ENCODE results near the gene SOX2.
A peak's percentile ranks its signal among the peaks of the same experiment; 100 is the strongest.

The SOX2 gene

GRCh38 chr3:181704421-181705085 lies 7.2 kb upstream of the SOX2 start:
- DNase-seq (ENCODE audit: low read depth in 3 of 3), result no peak

DNA sequence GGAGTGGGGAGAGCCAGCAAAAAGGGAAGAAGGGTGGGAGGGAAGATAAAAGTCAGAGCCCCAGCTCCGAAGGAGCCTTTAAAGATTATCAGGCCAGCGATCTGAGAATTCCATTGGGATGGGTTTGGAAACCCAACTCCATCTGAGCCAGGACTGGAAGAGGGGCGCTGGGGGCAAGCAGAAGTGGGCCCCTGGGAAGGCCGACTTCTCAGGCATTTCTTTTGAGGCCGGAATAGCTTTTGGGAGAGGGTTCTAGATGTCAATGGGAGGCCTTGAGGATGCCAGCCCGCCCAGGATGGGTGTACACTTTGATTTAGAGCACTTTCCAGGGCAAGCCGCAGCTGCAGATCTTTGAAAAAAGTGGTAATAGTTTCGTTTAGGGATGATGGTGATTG lies 6.6 kb upstream of the SOX2 start:
- DNase-seq (ENCODE audit: low read depth in 3 of 3), result no peak

GRCh38 chr3:181707980-181708379 lies 3.7 kb upstream of the SOX2 start:
- no peak for DNase-seq (ENCODE audit: low read depth in 3 of 3)

GRCh38 chr3:181709537-181710279 lies 2.0 kb upstream of the SOX2 start:
- peak; percentile 39 to 64 (median 55) for DNase-seq (ENCODE audit: low read depth in 3 of 3)

DNA sequence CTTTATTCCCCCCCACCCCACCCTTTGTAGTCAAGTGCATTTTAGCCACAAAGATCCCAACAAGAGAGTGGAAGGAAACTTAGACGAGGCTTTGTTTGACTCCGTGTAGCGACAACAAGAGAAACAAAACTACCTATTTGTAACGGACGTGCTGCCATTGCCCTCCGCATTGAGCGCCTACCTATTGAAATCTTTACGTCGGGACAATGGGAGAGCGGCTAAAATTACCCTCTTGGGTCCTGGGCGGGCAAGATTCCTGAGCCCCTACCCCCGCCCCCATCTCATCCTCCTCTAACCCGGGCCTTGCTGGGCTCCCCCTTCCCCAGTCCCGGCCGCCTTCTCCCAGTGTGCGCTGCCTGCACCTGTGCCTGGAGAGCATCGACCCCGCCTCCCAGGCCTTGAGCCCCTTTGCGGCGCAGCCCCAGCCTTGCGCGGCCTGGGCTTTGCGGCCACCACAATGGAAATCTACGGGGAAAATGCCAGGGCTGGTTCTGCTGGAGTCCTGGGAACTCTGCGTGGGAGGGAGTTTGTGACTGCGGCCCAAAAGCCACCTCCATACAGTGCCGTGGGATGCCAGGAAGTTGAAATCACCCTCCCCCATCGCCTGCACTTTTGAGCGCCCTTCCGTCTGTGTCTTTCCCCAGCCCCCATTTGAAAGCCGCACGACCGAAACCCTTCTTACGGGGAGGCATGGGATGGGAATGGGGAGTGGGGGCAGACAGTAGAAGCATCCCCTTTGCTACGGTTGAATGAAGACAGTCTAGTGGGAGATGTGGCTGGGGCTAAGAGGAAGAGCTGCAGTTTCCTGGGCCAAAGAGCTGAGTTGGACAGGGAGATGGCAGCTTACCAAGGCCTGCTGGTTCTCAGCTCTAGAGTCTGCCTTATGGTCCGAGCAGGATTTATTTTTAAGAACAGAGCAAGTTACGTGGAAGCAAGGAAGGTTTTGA lies 1.1 kb upstream of the SOX2 start:
- DNase-seq (ENCODE audit: low read depth in 3 of 3), result no peak

DNA sequence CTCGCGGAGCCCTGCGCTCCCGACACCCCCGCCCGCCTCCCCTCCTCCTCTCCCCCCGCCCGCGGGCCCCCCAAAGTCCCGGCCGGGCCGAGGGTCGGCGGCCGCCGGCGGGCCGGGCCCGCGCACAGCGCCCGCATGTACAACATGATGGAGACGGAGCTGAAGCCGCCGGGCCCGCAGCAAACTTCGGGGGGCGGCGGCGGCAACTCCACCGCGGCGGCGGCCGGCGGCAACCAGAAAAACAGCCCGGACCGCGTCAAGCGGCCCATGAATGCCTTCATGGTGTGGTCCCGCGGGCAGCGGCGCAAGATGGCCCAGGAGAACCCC lies 464 bp downstream of the SOX2 start:
- no peak for DNase-seq (ENCODE audit: low read depth in 3 of 3)

GRCh38 chr3:181712553-181713279 lies 991 bp downstream of the SOX2 start:
- no peak for DNase-seq (ENCODE audit: low read depth in 3 of 3)

DNA sequence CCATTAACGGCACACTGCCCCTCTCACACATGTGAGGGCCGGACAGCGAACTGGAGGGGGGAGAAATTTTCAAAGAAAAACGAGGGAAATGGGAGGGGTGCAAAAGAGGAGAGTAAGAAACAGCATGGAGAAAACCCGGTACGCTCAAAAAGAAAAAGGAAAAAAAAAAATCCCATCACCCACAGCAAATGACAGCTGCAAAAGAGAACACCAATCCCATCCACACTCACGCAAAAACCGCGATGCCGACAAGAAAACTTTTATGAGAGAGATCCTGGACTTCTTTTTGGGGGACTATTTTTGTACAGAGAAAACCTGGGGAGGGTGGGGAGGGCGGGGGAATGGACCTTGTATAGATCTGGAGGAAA lies 1.5 kb downstream of the SOX2 start:
- DNase-seq (ENCODE audit: low read depth in 3 of 3), result no peak

DNA sequence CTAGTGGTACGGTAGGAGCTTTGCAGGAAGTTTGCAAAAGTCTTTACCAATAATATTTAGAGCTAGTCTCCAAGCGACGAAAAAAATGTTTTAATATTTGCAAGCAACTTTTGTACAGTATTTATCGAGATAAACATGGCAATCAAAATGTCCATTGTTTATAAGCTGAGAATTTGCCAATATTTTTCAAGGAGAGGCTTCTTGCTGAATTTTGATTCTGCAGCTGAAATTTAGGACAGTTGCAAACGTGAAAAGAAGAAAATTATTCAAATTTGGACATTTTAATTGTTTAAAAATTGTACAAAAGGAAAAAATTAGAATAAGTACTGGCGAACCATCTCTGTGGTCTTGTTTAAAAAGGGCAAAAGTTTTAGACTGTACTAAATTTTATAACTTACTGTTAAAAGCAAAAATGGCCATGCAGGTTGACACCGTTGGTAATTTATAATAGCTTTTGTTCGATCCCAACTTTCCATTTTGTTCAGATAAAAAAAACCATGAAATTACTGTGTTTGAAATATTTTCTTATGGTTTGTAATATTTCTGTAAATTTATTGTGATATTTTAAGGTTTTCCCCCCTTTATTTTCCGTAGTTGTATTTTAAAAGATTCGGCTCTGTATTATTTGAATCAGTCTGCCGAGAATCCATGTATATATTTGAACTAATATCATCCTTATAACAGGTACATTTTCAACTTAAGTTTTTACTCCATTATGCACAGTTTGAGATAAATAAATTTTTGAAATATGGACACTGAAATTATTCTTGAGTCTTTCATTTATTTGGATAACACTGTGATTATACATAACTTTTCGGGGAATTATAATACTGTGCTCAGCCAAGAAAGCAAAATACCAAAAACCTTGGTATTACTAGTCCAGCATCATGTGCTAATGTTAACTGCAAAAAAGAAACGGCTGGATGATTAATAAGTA lies 2.2 kb downstream of the SOX2 start:
- DNase-seq (ENCODE audit: low read depth in 3 of 3), result no peak

GRCh38 chr3:181715571-181716340 lies 4.0 kb downstream of the SOX2 start:
- DNase-seq (ENCODE audit: low read depth in 3 of 3), result no peak

DNA sequence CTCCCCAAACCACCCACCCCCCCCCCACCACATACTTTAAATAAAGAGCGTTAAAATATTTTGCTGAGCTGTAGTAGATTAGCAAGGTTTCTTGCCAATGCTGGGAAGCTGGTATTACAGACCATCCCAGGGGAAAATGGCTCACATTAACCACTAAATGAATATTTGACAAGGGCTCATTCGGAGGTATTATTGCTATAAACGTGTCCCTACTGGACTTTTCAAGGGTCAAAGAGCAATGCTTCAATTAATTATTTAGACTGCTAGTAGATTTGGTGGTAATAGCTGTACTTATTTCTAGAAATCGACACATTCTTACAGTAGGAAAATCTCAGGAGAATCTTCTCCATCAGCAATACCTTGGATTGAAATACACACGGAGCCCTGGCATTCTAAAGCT lies 5.2 kb downstream of the SOX2 start:
- no peak for DNase-seq (ENCODE audit: low read depth in 3 of 3)

DNA sequence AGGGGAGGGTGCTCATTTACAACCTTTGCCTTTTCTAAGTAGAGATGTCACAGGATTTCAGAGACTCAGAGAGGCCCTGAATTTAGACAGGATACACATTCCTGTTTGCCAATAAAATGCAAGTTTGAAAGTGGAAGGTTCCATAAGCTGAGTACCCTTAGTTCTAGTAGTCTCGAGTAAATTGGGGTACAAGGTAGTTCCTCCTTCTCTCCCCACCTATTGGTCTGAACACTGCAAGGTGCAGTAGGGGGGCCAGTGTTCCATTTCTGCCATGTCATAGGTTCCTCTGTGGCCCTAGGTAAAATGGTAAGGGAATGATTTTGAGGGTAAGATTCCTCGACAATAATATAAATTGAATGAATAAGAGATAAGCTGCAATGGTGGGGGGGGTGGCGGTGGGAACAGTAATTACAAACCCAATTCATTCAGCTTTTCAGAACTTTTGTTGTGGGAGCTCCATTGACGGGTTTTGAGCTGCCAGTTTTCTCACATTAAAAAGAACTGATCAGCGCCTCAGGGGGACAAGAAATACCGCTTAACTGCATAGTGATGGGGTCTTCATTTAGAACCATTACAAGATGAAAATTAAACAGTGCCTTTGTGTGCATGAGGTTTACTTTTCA lies 5.9 kb downstream of the SOX2 start:
- DNase-seq (ENCODE audit: low read depth in 3 of 3), result no peak

DNA sequence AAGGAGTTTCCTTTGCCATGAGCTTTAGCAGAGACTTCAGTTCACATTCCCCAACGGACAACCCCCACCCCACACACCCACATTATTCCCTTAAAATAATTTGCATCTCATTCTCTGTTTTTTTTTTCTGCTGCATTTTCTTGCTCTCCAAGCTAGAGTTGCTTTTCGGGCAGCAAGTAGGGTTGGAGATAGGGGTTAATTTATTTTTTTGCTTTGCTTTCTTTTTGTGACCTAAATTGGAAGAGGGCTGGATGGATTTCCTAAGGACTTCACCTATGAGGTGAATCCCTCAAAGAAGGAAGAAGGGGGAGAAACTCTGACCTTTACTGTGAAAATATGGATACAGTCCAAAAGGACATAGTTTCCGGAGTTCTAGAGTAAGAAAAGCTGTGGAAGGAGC lies 6.6 kb downstream of the SOX2 start:
- DNase-seq (ENCODE audit: low read depth in 3 of 3), result no peak

- DNase-seq (ENCODE audit: low read depth in 3 of 3), result no peak
Observed at GRCh38 chr3:181718987-181719911, 7.5 kb downstream of the SOX2 start.

- DNase-seq (ENCODE audit: low read depth in 3 of 3), result no peak
Observed at GRCh38 chr3:181719991-181720680, 8.4 kb downstream of the SOX2 start.

DNA sequence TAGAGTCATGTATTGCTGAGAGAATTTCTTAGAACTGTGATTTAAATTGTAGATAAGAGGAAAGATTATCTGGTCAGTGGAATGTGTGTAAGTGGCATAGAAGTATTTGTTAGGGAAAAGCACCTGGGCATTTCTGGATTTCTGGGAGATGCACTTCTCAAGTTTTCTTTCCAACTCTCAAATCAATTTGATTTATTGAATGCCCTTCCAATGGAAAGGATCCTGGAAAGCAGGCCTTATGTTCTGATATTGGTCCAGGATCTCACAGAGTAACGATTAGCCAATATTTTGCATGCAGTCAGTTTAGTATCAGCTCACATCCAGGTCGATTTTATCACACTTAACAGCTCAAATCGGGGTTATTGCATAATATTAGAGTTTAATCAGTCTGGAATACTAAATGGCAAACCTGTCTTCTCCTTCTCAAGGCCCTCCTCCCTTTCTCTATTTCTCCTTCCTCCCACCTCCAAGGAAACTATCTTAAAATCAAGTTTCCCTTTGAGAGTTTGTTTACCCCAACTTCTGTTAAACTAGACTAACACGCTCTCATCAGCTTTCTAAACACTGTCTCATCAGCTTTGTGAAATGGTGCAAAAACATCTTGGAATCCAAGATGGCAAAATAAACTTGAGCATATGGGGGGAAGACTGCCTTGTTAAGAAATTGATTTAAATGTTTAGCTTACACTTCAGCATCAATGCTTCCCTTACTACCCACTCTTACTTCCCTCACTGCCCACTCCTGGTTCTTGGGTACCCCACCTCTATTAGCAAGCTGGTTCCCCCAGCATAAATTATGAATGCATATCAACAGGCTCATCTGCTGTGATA lies 9.5 kb downstream of the SOX2 start:
- no peak for DNase-seq (ENCODE audit: low read depth in 3 of 3)

DNA sequence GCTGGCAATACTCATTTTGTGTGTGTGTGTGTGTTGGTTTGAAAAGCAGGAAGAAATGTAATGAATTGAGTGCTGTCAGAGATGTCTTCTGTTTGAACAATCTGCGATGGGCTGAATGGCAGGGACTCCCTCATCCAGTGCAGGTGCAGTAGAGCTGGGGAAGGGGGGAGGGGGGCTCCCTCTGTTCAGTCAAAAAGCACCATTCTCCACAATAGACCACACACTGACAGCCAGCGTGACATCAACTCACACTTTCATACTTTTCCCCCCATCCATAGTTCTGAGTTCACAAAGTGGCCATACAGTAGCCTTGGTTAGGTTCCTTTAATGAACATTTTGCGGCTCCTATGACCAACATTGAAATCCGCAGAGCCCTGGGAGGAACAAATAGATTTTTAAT lies 10.4 kb downstream of the SOX2 start:
- DNase-seq (ENCODE audit: low read depth in 3 of 3), result no peak
